ENCODE measurements around the gene HRH1. TPM values are rescaled to one million over a fixed set of nuclear protein-coding genes. Genes with fewer than 3 reads are reported as not detected.
"Not testable (repeated sequence)": the region's sequence is repeated elsewhere in the genome, so short reads cannot be mapped to it uniquely, and the experiment has no call there.

HRH1 gene
- total RNA-seq, 2 donors from 2014 or later: 17.7 to 48.3 TPM

DNA sequence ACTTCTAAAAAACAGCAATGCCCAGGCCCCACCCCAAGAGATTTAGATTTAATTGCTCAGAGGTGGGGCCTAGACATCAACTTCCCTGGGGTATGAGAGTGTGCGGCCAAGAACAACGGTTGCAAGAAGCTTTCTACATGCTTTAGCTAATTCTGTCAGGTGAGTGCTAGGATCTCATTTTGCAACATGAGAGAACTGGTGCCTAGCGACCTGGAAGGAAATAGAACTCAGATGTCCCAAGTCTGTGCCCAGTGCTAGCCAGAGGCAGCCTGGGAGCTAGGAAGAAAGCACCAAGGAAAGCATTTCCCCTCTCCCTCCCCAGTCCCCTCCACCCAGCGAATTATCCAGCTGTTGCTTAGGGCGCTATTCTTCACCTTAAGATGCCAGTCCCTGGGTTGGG is 22.9 kb upstream of the HRH1 start:
- Histone ChIP-seq H3K4me3 (no peak overlapping the region), H3K9me3 (no peaks in the 10 kb centered on the region), H3K4me1 (ENCODE audit: control insufficient read depth in 1 of 2, low read depth in 2 of 2) (peaks cover 3 to 30% of the 10 kb centered on the region in 2 donors), H3K27ac (peak overlapping the region; percentile 77 to 87), H3K27me3 (replicated peaks; ENCODE audit: insufficient read depth) (no peaks in the 10 kb centered on the region), H3K36me3 (no peaks in the 10 kb centered on the region)
- no peak for ATAC-seq (ENCODE audit: insufficient number of reproducible peaks, low FRiP score, low read depth)
- TF ChIP-seq, protein P1, sequence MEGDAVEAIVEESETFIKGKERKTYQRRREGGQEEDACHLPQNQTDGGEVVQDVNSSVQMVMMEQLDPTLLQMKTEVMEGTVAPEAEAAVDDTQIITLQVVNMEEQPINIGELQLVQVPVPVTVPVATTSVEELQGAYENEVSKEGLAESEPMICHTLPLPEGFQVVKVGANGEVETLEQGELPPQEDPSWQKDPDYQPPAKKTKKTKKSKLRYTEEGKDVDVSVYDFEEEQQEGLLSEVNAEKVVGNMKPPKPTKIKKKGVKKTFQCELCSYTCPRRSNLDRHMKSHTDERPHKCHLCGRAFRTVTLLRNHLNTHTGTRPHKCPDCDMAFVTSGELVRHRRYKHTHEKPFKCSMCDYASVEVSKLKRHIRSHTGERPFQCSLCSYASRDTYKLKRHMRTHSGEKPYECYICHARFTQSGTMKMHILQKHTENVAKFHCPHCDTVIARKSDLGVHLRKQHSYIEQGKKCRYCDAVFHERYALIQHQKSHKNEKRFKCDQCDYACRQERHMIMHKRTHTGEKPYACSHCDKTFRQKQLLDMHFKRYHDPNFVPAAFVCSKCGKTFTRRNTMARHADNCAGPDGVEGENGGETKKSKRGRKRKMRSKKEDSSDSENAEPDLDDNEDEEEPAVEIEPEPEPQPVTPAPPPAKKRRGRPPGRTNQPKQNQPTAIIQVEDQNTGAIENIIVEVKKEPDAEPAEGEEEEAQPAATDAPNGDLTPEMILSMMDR (IDR thresholded peaks at IDR 0.05): no peak
- DNase-seq (ENCODE audit: low spot score): no peak

DNA sequence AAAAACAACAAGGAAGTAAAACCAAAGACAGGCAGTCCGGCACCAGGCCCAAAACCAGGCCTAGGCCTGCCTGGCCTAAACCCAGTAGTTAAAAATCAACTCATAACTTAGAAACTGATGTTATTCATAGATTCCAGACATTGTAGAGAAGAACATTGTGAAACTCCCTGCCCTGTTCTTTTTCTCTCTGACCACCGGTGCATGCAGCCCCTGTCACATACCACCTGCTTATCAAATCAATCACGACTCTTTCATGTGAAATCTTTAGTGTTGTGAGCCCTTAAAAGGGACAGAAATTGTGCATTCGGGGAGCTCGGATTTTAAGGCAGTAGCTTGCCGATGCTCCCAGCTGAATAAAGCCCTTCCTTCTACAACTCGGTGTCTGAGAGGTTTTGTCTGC is 22.4 kb upstream of the HRH1 start:
- DNase-seq (ENCODE audit: low spot score); H3K4me3 ChIP-seq; ATAC-seq (ENCODE audit: insufficient number of reproducible peaks, low FRiP score, low read depth); H3K36me3 ChIP-seq; H3K9me3 ChIP-seq; H3K27me3 ChIP-seq (replicated peaks; ENCODE audit: insufficient read depth): not testable (repeated sequence)
- Histone ChIP-seq H3K27ac (peak overlapping the region; percentile 77 to 87), H3K4me1 (ENCODE audit: control insufficient read depth in 1 of 2, low read depth in 2 of 2) (peaks cover 6 to 33% of the 10 kb centered on the region in 2 donors)

DNA sequence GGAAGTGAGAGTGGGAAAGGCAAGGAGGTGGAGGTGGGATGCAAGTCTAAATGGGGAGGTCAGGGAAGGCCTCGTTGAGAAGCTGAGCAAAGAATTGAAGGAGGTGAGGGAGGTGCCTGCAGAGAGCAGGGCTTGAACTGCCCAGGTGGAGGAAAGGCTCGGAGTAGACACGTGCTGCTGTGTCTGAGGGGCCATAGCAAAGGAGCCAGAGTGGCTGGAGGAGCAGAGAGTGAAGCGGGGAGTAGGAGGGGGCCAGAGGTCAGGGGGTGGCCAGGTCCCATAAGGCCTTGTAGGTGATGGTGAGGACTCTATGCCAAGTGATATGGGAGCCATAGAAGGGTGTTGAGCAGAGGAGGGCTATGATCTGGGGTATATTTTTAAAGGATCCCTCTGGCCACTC is 21.4 kb upstream of the HRH1 start:
- ATAC-seq (ENCODE audit: insufficient number of reproducible peaks, low FRiP score, low read depth) (no peak), DNase-seq (ENCODE audit: low spot score) (no peak)
- TF ChIP-seq, protein P1 (IDR thresholded peaks at IDR 0.05): no peak
- Histone ChIP-seq H3K4me3 (no peak overlapping the region), H3K4me1 (ENCODE audit: control insufficient read depth in 1 of 2, low read depth in 2 of 2) (peaks cover 6 to 33% of the 10 kb centered on the region in 2 donors), H3K27me3 (replicated peaks; ENCODE audit: insufficient read depth) (no peaks in the 10 kb centered on the region), H3K36me3 (no peaks in the 10 kb centered on the region), H3K27ac (peak overlapping the region; percentile 77 to 87), H3K9me3 (no peaks in the 10 kb centered on the region)

DNA sequence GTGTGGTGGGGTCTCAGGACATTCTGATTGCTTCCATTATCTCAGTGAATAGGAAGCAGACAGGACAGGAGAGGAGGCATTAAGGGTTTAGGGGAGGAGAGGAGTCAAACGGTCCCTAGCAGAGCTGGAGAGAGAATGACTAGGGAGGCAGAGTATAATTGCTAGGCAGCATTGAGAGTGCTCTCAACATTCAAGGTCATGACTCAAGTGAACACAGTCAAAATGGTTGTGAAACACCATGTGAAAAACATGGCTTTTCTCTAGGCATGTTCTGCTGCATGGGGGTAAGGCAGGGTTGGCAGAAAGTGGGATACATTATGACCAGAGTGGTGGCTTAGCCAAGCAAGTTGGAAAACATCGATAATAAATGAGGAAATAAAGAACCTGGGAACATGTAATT is 19.5 kb upstream of the HRH1 start:
- H3K4me3 ChIP-seq: no peak overlapping the region
- no peaks in the 10 kb centered on the region for H3K9me3 ChIP-seq
- H3K27ac ChIP-seq: peak overlapping the region in 1 of 2 donors; percentile 7
- ATAC-seq (ENCODE audit: insufficient number of reproducible peaks, low FRiP score, low read depth): no peak
- no peak for DNase-seq (ENCODE audit: low spot score)
- H3K27me3 ChIP-seq (replicated peaks; ENCODE audit: insufficient read depth): no peaks in the 10 kb centered on the region
- H3K36me3 ChIP-seq: no peaks in the 10 kb centered on the region
- TF ChIP-seq, protein P1 (IDR thresholded peaks at IDR 0.05): no peak
- H3K4me1 ChIP-seq (ENCODE audit: control insufficient read depth in 1 of 2, low read depth in 2 of 2): peaks cover 6 to 36% of the 10 kb centered on the region in 2 donors

DNA sequence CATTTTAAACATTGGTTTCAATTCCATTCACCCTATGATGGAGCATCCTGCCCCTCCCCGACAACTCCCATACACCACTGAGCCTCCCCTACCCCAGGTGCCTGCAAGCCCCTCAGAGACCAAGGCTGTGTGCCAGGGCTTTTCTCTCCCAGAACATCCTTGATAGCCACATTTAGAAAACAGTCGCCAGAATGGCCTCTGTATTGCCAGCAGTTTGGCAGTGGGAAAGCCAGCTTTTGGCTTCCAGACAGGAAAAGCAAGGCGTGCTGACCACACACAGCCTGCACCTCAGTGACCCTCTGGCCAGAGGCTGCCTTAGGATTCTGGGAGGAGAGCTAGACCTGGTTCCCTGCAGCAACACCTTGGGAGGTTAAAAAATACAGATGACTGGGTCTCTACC is 18.2 kb upstream of the HRH1 start:
- TF ChIP-seq, protein P1 (IDR thresholded peaks at IDR 0.05): no peak
- H3K4me3 ChIP-seq: no peak overlapping the region
- no peaks in the 10 kb centered on the region for H3K36me3 ChIP-seq
- H3K27ac ChIP-seq: peak overlapping the region; percentile 88 to 95
- DNase-seq (ENCODE audit: low spot score): no peak
- no peaks in the 10 kb centered on the region for H3K27me3 ChIP-seq (replicated peaks; ENCODE audit: insufficient read depth)
- no peak for ATAC-seq (ENCODE audit: insufficient number of reproducible peaks, low FRiP score, low read depth)
- H3K9me3 ChIP-seq: no peaks in the 10 kb centered on the region
- peaks cover 12 to 39% of the 10 kb centered on the region in 2 donors for H3K4me1 ChIP-seq (ENCODE audit: control insufficient read depth in 1 of 2, low read depth in 2 of 2)

Measured in thoracic aorta (tissue), 2 donors.